HepG2 (cell line): Measurements from ENCODE around the gene RAPSN. TPM values are rescaled to one million over a fixed set of nuclear protein-coding genes. Genes with fewer than 3 reads are reported as not detected.

ENCODE experiments used
- ATAC-seq: fragments of 200-7000 bp; cut with Tn5 transposase; 3 replicates; pipeline ENCODE4 v1.9.1; 2020; ENCODE audit warnings: mild to moderate bottlenecking, moderate library complexity
- BruUV-seq: library from RNA; stranded (reverse); fragments of 400-500 nt; replicated peaks from 2 replicates; lab custom pipeline; 2021; lab: Mats Ljungman, UMichigan
- CTCF ChIA-PET: fragments of 300-600 bp; formaldehyde crosslinking; extraction: SDS; loops from one replicate; lab custom pipeline; 2021; ENCODE audit warnings: low total read pairs, inconsistent platforms, low intra/inter-chr PET ratio; lab: Yijun Ruan, JAX
- POLR2A ChIA-PET: fragments of 350-600 bp; sonication (Branson Sonifier 250); formaldehyde crosslinking; loops from one replicate; lab custom pipeline; 2020; ENCODE audit warnings: antibody characterized with exemption, inconsistent platforms; lab: Yijun Ruan, JAX
- DNase-seq: peaks from one replicate; pipeline ENCODE4 v3.0.0-alpha.2; 2015; ENCODE audit warnings: low spot score
- FAIRE-seq: peaks from 3 replicates; lab custom pipeline; 2011; peaks lifted over from hg19 to GRCh38; lab: Jason Lieb, UNC
- H2AFZ ChIP-seq: one replicate; pipeline ENCODE4 v1.6.1; 2011; ENCODE audit warnings: low read length, inconsistent platforms
- H3K27ac ChIP-seq: fragments of 300-600 bp; 3 replicates; pipeline ENCODE4 v1.8.0; 2011; ENCODE audit warnings: mixed run types, mild to moderate bottlenecking, mixed read lengths, low read length, inconsistent platforms; ENCODE audit not compliant: insufficient read depth; ENCODE audit errors: extremely low read length
- H3K27me3 ChIP-seq, 2 experiments: fragments of 200-600 bp in 1 of 2; 2 replicates in 1 of 2; 3 replicates in 1 of 2; pipeline versions ENCODE4 v1.6.0 to v1.8.0; 2011; ENCODE audit warnings: low read length in 2 of 2, mild to moderate bottlenecking in 2 of 2, moderate library complexity in 2 of 2, inconsistent platforms in 1 of 2; ENCODE audit not compliant: insufficient read depth in 2 of 2, control insufficient read depth in 1 of 2
- H3K36me3 ChIP-seq, 2 experiments: fragments of 200-600 bp in 1 of 2; replicated peaks in 1 of 2; 2 replicates in 1 of 2; 3 replicates in 1 of 2; pipeline versions ENCODE4 v1.5.1 to v1.8.0; 2011; ENCODE audit warnings: low read length in 2 of 2, inconsistent platforms in 1 of 2; ENCODE audit not compliant: insufficient read depth in 2 of 2, control insufficient read depth in 1 of 2
- H3K4me1 ChIP-seq: 2 replicates; pipeline ENCODE4 v1.5.1; 2012; ENCODE audit warnings: low read length, inconsistent platforms; ENCODE audit not compliant: insufficient read depth
- H3K4me2 ChIP-seq: 2 replicates; pipeline ENCODE4 v1.6.0; 2011; ENCODE audit warnings: low read depth, low read length, inconsistent platforms
- H3K4me3 ChIP-seq, 3 experiments: fragments of 200-600 bp in 1 of 3; sonication (generic), shearing (Covaris generic) in 1 of 3; replicated peaks in 1 of 3; 2 replicates each; pipeline ENCODE4 v1.5.1; 2011 to 2016; ENCODE audit warnings: low read length in 3 of 3, inconsistent platforms in 2 of 3, low read depth in 2 of 3, mild to moderate bottlenecking in 2 of 3, control low read depth in 1 of 3, mixed read lengths in 1 of 3; ENCODE audit not compliant: insufficient read depth in 1 of 3
- H3K79me2 ChIP-seq: one replicate; pipeline ENCODE4 v1.6.1; 2011; ENCODE audit warnings: low read length, inconsistent platforms; ENCODE audit not compliant: insufficient read depth
- H3K9ac ChIP-seq: 2 replicates; pipeline ENCODE4 v1.6.0; 2011; ENCODE audit warnings: mild to moderate bottlenecking, low read depth, low read length, inconsistent platforms; ENCODE audit not compliant: insufficient read depth
- H3K9me3 ChIP-seq: 2 replicates; pipeline ENCODE4 v1.5.1; 2012; ENCODE audit warnings: mild to moderate bottlenecking, low read length
- H4K20me1 ChIP-seq: 2 replicates; pipeline ENCODE4 v1.6.0; 2011; ENCODE audit warnings: inconsistent platforms, mild to moderate bottlenecking, low read length, moderate library complexity; ENCODE audit not compliant: insufficient read depth
- ARNT ChIP-seq: fragments of 450-650 bp; IDR thresholded peaks from 2 replicates; pipeline ENCODE4 v1.6.1; 2017
- DR1 ChIP-seq: sonication (generic); formaldehyde crosslinking; IDR thresholded peaks from 2 replicates; pipeline ENCODE4 v1.8.0; 2021; ENCODE audit warnings: mild to moderate bottlenecking, missing genetic modification reagents, inconsistent platforms
- FIP1L1 ChIP-seq: fragments of 200-400 bp; formaldehyde crosslinking; IDR thresholded peaks from 2 replicates; pipeline ENCODE4 v1.6.1; 2018; ENCODE audit warnings: low read depth, mild to moderate bottlenecking, low read length, moderate library complexity, borderline replicate concordance; ENCODE audit not compliant: insufficient read depth
- FOXK2 ChIP-seq: fragments of 450-650 bp; IDR thresholded peaks from 2 replicates; pipeline ENCODE4 v1.6.1; 2016
- GFI1 ChIP-seq: sonication (generic); formaldehyde crosslinking; IDR thresholded peaks from 2 replicates; pipeline ENCODE4 v1.5.0; 2020; ENCODE audit warnings: missing genetic modification reagents, mild to moderate bottlenecking, borderline replicate concordance
- KAT2B ChIP-seq: fragments of 150-350 bp; IDR thresholded peaks from 2 replicates; pipeline ENCODE4 v1.6.1; 2014; ENCODE audit warnings: low read depth, low read length, borderline replicate concordance
- KMT2A ChIP-seq: sonication (generic); formaldehyde crosslinking; IDR thresholded peaks from 2 replicates; pipeline ENCODE4 v1.4.0; 2020; ENCODE audit warnings: missing genetic modification reagents
- NFRKB ChIP-seq: fragments of 450-650 bp; IDR thresholded peaks from 2 replicates; pipeline ENCODE4 v1.6.1; 2017
- PRPF4 ChIP-seq: fragments of 200-400 bp; formaldehyde crosslinking; IDR thresholded peaks from 2 replicates; pipeline ENCODE4 v1.6.1; 2016; ENCODE audit warnings: low read length, low read depth; ENCODE audit not compliant: poor library complexity, severe bottlenecking
- SP2 ChIP-seq: sonication (generic); formaldehyde crosslinking; IDR thresholded peaks from 2 replicates; pipeline ENCODE4 v1.5.1; 2020; ENCODE audit warnings: mild to moderate bottlenecking, missing genetic modification reagents
- THAP11 ChIP-seq: IDR thresholded peaks from 2 replicates; pipeline ENCODE4 v1.6.1; 2016; ENCODE audit warnings: missing biosample characterization, missing genetic modification reagents
- ZNF264 ChIP-seq: sonication (generic); formaldehyde crosslinking; IDR thresholded peaks from 2 replicates; pipeline ENCODE4 v1.4.0; 2020; ENCODE audit warnings: missing genetic modification reagents
- ZNF317 ChIP-seq: sonication (generic); formaldehyde crosslinking; IDR thresholded peaks from 2 replicates; pipeline ENCODE4 v1.5.0; 2020; ENCODE audit warnings: mild to moderate bottlenecking, missing genetic modification reagents
- ZNF614 ChIP-seq: IDR thresholded peaks from 2 replicates; pipeline ENCODE4 v1.6.1; 2018; ENCODE audit warnings: missing biosample characterization, missing genetic modification reagents, inconsistent platforms, borderline replicate concordance
- WGBS: methylation state at CpG from one replicate; pipeline ENCODE4 v1.1.6; 2017; ENCODE audit warnings: low lambda C conversion rate; 5-methylcytosine and 5-hydroxymethylcytosine counted together
- in situ Hi-C: cut with HindIII; loops from 2 replicates; pipeline ENCODE4 v1.10.0; 2017; ENCODE audit warnings: low pct_unique_long_range_greater_than_20kb; ENCODE audit not compliant: extremely low pct_ligation_motif_present
- intact Hi-C: fragments of 100-400 bp; cut with micrococcal nuclease; formaldehyde crosslinking; loops from one replicate; pipeline ENCODE4 v1.10.0; 2022; ENCODE audit not compliant: unreplicated experiment
- polyA plus RNA-seq, 8 experiments: library from polyadenylated mRNA; depleted of rRNA in 3 of 8; stranded (reverse) in 7 of 8; unstranded in 1 of 8; fragments of >200 nt; fragmentation: Illumina TruSeq in 4 of 8; extraction: Trizol in 4 of 8; gene quantifications; 2 replicates each; pipeline versions ENCODE4 v1.2.1 to v1.2.3, GENCODE V29; 2011 to 2016; ENCODE audit warnings: low read depth in 4 of 8, missing spikeins in 1 of 8, mixed read lengths in 1 of 8; ENCODE audit not compliant: insufficient read depth in 1 of 8
- total RNA-seq, 5 experiments: library from RNA; depleted of rRNA; stranded (reverse); fragments of >200 nt; fragmentation: Illumina TruSeq; extraction: Trizol; gene quantifications; 2 replicates each; pipeline ENCODE4 v1.2.3, GENCODE V29; 2016; ENCODE audit warnings: low read depth in 1 of 5

The RAPSN gene
- total and polyA plus RNA-seq, 2 of the 13 experiments (the other 11 are each of a cell fraction or from before 2014, with no cell fraction given), result 0.15 to 1.2 TPM

- H3K9ac ChIP-seq, result no peak overlapping the region
- FAIRE-seq, result no peak
- no peak overlapping the region for H2AFZ ChIP-seq
- no peaks in the 10 kb centered on the region for H3K79me2 ChIP-seq
- 96% methylated on average over 5 of the region's 5 CpGs for WGBS
- H3K4me2 ChIP-seq, result no peak overlapping the region
- H3K27ac ChIP-seq, result no peak overlapping the region
- no peak for ATAC-seq
- no peak for DNase-seq
- no peak for TF ChIP-seq ZNF317 (CRISPR knock-in tag)
- TF ChIP-seq ZNF264, result no peak
- no peak for TF ChIP-seq FOXK2
- H4K20me1 ChIP-seq, result no peaks in the 10 kb centered on the region
- H3K4me3 ChIP-seq, result no peak overlapping the region
- intact Hi-C loops, result no loop called here
- peaks cover 5 to 45% of the 10 kb centered on the region in 2 experiments for H3K36me3 ChIP-seq
- peaks cover 6% of the 10 kb centered on the region; the same call in 1 of the 2 replicates for H3K4me1 ChIP-seq
- no peaks in the 10 kb centered on the region for H3K9me3 ChIP-seq
- no peaks in the 10 kb centered on the region for H3K27me3 ChIP-seq
- POLR2A ChIA-PET, result no interaction called here
- in situ Hi-C loops, result no loop called here
- CTCF ChIA-PET, result no interaction called here
- BruUV-seq, result no TSS peak
Observed at GRCh38 chr11:47464483-47464882, 15.5 kb upstream of the RAPSN start.

GRCh38 chr11:47461876-47462275 lies 12.9 kb upstream of the RAPSN start:
- Histone ChIP-seq H4K20me1 (no peaks in the 10 kb centered on the region), H3K9me3 (no peaks in the 10 kb centered on the region), H3K27me3 (no peaks in the 10 kb centered on the region), H3K4me2 (no peak overlapping the region), H2AFZ (no peak overlapping the region), H3K4me1 (no peaks in the 10 kb centered on the region), H3K79me2 (no peaks in the 10 kb centered on the region), H3K4me3 (no peak overlapping the region), H3K36me3 (peaks cover 2 to 25% of the 10 kb centered on the region in 2 experiments; a peak in 3 of 5 replicates), H3K9ac (no peak overlapping the region), H3K27ac (no peak overlapping the region)
- BruUV-seq, result no TSS peak
- ChIA-PET CTCF (no interaction called here), POLR2A (no interaction called here)
- intact Hi-C loops (no loop called here), in situ Hi-C loops (no loop called here)
- FAIRE-seq (no peak), DNase-seq (no peak), ATAC-seq (no peak)
- WGBS, result 94% methylated on average over 7 of the region's 7 CpGs
- TF ChIP-seq NFRKB (no peak), KAT2B (no peak), SP2 (CRISPR knock-in tag) (no peak), KMT2A (no peak), ARNT (no peak), ZNF614 (no peak), DR1 (no peak), GFI1 (no peak), THAP11 (CRISPR knock-in tag) (no peak), PRPF4 (no peak), FIP1L1 (no peak)
